Muscle layer of colon (tissue), 2 donors: ENCODE measurements around the gene ALK.

ENCODE experiments used
- H3K27ac ChIP-seq: one replicate; pipeline ENCODE4 v1.7.0; 2013; ENCODE audit warnings: low read depth, mild to moderate bottlenecking, low read length, moderate library complexity
- H3K27me3 ChIP-seq, 2 donors: one replicate each; pipeline ENCODE4 v1.7.0; 2013; ENCODE audit warnings: low read length in 2 of 2, mild to moderate bottlenecking in 2 of 2; ENCODE audit not compliant: insufficient read depth in 2 of 2, control insufficient read depth in 1 of 2
- H3K36me3 ChIP-seq: one replicate; pipeline ENCODE4 v1.7.0; 2013; ENCODE audit warnings: mild to moderate bottlenecking, low read length; ENCODE audit not compliant: insufficient read depth
- H3K4me1 ChIP-seq: one replicate; pipeline ENCODE4 v1.7.0; 2013; ENCODE audit warnings: mild to moderate bottlenecking, low read length; ENCODE audit not compliant: insufficient read depth
- H3K4me3 ChIP-seq, 2 donors: one replicate each; pipeline ENCODE4 v1.7.0; 2013; ENCODE audit warnings: low read length in 2 of 2, low read depth in 1 of 2, mild to moderate bottlenecking in 1 of 2, moderate library complexity in 1 of 2
- H3K9ac ChIP-seq: one replicate; pipeline ENCODE4 v1.7.0; 2013; ENCODE audit warnings: low read length
- H3K9me3 ChIP-seq: one replicate; pipeline ENCODE4 v1.7.0; 2013; ENCODE audit warnings: mild to moderate bottlenecking, low read length
- donor health status: abdominal sarcoma.
- donor health status: Adenocarcinoma of cecum.

Gene ALK

DNA sequence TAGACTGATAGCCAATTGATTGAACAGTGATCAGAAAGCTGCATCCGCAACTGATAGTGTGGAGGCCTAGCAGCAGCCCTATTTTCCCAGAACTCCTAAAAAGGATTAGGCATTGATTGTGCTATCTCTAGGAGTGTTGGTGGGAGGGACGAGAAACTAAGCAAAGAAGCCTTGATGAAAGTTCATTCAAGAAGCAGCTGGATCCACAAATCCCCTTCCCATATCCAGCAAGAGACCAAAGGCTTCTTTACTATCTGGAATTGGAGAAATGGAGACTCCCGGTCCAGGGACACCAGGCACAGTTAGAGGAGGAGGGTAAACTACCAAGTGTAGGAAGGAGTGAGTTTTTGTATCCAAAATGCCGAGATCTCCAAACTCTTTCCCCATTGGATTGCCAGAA is 151.5 kb downstream of the ALK start:
- H3K4me1 ChIP-seq = peaks cover 8% of the 10 kb centered on the region
- no peak overlapping the region for H3K4me3 ChIP-seq
- no peak overlapping the region for H3K9ac ChIP-seq
- no peaks in the 10 kb centered on the region for H3K9me3 ChIP-seq
- no peaks in the 10 kb centered on the region for H3K36me3 ChIP-seq
- H3K27ac ChIP-seq = no peak overlapping the region
- no peaks in the 10 kb centered on the region for H3K27me3 ChIP-seq

DNA sequence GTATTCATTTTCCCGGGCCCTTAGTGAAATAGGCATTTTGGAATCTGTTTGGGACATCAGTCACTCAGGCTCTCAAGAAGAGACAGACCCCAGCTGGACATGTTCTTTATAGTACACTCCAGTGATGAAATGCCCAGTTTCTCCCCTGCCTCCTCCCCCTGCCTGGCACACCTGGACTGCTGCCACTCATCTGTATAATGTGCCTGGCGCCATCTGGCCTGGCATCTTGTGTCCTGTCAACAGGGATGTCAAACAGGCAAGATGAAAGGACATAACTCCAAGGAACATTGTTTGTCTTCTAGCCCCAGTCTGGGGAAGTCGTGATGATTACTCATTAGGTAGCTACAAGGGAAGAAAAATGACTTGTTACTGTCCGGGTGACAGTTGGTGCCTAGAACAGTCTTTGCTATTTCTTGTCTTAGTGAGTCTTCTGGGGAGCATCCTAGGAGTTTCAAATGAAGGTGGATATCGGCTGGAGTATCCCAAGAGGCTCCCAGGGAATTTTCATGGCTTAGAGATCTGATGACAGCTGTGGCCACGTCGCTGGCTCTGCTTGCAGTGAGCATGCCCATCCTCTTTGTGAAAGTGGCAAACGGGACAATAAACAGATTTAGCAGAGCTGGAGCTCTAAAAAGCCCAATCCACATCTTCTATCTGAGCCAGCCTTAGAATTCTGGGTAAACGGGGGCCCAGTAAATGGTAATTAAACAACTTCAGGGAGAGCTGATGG is 153.6 kb downstream of the ALK start:
- Histone ChIP-seq H3K27ac (no peak overlapping the region), H3K36me3 (no peaks in the 10 kb centered on the region), H3K9me3 (no peaks in the 10 kb centered on the region), H3K4me1 (peaks cover 8% of the 10 kb centered on the region), H3K9ac (no peak overlapping the region), H3K4me3 (no peak overlapping the region), H3K27me3 (no peaks in the 10 kb centered on the region)

DNA sequence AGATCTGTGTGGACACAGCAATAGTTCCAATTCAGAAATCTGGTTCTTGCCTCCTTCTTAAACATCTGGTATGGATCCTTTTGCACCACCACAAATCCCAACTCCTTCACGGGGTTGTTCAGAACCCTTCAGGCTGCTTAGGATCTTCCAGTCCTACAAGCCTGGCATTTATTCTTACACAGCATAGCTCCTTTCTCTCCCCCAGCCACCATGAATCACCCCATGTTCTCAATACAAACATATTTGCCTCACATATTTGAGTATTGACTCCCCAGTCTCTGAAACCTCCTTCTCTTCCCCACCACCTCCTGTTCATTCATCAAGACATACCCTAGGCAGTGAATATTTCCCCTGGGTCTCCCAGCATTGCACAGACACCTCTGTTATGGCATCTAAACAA is 155.2 kb downstream of the ALK start:
- Histone ChIP-seq H3K36me3 (no peaks in the 10 kb centered on the region), H3K4me1 (peaks cover 8% of the 10 kb centered on the region), H3K27me3 (no peaks in the 10 kb centered on the region), H3K27ac (no peak overlapping the region), H3K9ac (no peak overlapping the region), H3K4me3 (no peak overlapping the region), H3K9me3 (no peaks in the 10 kb centered on the region)

DNA sequence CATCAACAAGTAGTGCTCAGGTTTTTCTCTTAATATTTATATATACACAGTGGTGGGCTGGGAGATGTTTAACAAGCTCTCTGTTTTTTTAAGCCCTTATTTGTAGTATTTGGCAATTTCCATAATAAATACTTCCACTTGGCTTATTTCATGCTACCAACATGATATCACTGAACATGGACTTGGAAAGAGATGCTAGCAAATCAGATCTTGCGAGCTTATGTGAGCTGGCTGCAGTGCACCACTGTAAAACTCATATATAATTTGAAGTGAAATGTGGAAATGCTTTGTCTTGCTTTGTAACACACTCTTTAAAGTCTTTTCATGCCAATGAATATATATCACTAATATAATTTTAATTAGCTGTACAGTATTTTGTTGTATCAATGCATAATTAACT is 155.7 kb downstream of the ALK start:
- no peak overlapping the region for H3K4me3 ChIP-seq
- H3K9me3 ChIP-seq = no peaks in the 10 kb centered on the region
- no peak overlapping the region for H3K9ac ChIP-seq
- no peaks in the 10 kb centered on the region for H3K36me3 ChIP-seq
- H3K4me1 ChIP-seq = peaks cover 8% of the 10 kb centered on the region
- no peak overlapping the region for H3K27ac ChIP-seq
- H3K27me3 ChIP-seq = no peaks in the 10 kb centered on the region

DNA sequence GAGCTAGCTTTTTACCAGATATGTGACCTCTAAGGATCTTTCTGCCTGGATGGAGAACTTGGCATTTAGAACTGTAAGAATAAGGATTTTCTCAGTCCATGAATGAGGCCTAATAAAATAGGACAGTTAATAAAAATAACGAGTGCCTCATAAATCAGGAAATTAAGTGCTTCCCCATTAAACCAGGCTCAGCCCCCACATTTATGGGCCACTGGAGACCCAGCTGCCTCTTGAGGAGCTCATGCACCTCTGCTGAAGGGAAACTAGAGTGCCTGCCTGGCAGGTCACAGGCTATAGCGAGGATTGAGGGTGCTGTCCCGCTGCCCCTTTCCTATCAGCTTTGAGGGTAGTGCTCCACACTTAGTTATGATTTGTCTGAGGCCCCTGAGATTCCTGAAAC is 158.0 kb downstream of the ALK start:
- Histone ChIP-seq H3K36me3 (no peaks in the 10 kb centered on the region), H3K9ac (no peak overlapping the region), H3K9me3 (no peaks in the 10 kb centered on the region), H3K27me3 (no peaks in the 10 kb centered on the region), H3K27ac (no peak overlapping the region), H3K4me1 (peaks cover 22% of the 10 kb centered on the region), H3K4me3 (no peak overlapping the region)

DNA sequence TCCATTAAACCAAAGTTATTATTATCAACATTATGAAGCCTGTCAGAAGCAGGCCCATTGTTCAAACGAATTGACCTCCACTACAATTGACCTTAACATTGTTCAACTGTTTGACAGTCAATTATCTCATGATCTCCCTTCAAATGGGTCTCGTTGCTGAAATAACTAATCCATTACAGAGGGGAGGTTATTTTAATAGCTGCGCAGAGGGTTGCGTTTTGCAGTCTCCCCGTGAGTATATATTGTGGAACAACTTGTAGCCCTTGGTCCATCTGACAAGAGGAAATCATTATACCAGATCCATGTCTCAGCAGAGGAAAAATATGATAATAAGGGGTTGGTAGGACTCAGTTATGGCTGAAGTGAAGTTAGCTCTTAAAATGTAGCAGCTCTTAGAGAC is 159.1 kb downstream of the ALK start:
- no peak overlapping the region for H3K9ac ChIP-seq
- no peaks in the 10 kb centered on the region for H3K36me3 ChIP-seq
- no peaks in the 10 kb centered on the region for H3K9me3 ChIP-seq
- no peak overlapping the region for H3K4me3 ChIP-seq
- no peaks in the 10 kb centered on the region for H3K27me3 ChIP-seq
- peaks cover 14% of the 10 kb centered on the region for H3K4me1 ChIP-seq
- H3K27ac ChIP-seq = no peak overlapping the region

DNA sequence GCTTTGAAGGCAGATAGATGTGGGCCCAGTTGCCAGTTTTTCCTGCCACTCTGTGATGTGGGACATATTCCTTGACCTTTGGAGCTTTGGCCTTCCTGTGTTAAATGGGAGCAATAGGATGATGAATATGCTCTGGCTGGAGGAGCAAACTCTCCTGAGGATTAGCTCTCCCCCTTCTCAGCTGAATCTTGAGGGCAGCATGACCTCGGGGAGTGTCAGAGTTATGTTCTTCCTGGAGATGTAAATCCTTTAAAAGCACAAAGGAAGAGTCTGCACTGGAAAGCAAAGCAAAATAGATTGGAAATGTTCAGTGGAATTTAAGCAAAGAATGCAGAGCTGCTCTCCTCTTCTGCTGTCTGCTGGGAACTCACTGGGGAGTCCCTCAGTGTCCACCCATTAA is 160.1 kb downstream of the ALK start:
- no peak overlapping the region for H3K4me3 ChIP-seq
- no peaks in the 10 kb centered on the region for H3K9me3 ChIP-seq
- no peak overlapping the region for H3K9ac ChIP-seq
- peaks cover 14% of the 10 kb centered on the region for H3K4me1 ChIP-seq
- H3K36me3 ChIP-seq = no peaks in the 10 kb centered on the region
- no peaks in the 10 kb centered on the region for H3K27me3 ChIP-seq
- H3K27ac ChIP-seq = no peak overlapping the region

DNA sequence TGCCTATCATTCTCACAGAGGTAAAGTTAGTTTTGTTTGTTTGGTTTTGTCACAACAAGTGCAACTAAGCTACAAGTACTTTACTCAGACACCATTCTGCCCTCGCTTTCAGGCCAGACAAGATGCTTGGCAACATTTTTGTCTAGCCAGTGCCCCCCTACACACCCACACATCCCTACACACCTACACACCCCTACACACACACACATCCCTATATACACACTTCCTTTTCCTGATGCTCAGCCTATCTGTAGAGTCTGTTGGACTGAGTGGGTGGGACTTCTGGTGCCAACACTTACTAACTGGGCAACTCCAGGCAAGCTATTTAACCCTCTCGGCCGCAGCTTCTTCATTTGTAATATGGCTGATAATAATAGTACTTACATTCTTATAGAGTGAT is 161.4 kb downstream of the ALK start:
- Histone ChIP-seq H3K36me3 (no peaks in the 10 kb centered on the region), H3K9ac (no peak overlapping the region)

DNA sequence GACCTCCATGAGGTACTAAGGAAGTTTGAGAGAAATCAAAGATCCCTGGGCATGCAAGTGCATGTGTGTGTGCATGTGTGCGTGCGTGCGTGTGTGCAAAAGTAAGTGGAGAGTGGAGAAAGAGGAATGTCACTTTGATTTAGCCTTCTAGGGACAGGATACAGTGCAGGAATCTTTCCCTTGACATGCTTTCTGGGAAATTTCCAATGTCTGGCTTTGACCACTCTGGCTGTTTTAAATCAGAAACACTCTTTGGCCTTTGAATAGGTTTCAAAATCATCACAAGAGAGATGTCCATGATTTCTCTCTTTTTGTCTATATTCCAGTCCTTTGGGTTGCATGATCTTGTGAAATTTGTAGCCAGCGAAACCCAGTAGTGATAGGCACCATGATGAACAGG is 162.0 kb downstream of the ALK start:
- H3K4me3 ChIP-seq = no peak overlapping the region
- no peak overlapping the region for H3K9ac ChIP-seq
- no peaks in the 10 kb centered on the region for H3K27me3 ChIP-seq
- H3K36me3 ChIP-seq = no peaks in the 10 kb centered on the region
- H3K27ac ChIP-seq = no peak overlapping the region
- no peaks in the 10 kb centered on the region for H3K9me3 ChIP-seq
- H3K4me1 ChIP-seq = peaks cover 14% of the 10 kb centered on the region

More for the DNA sequence above, 161.4 kb downstream of the ALK start:
- H3K27me3 ChIP-seq = no peaks in the 10 kb centered on the region
- H3K27ac ChIP-seq = no peak overlapping the region
- no peak overlapping the region for H3K4me3 ChIP-seq
- no peaks in the 10 kb centered on the region for H3K9me3 ChIP-seq
- peaks cover 14% of the 10 kb centered on the region for H3K4me1 ChIP-seq

DNA sequence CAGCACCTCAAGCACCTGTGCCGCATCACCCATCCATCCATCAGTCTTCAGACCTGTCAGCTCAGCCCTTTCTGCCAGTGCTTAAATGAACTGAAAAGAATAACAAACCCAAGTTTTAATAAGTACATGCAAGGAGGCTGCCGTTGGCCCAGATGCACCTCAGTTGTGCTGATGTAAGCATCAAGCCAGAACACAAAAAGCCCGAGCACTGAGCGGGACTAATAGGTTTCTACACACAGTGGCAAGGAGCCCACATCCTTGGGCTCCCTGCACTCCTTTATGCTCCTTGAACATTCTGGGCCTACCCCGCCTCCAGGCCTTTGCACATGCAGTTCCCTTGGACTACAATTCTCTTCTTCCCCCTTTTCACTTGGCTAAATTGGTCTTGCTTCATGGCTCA is 165.6 kb downstream of the ALK start:
- Histone ChIP-seq H3K27ac (no peak overlapping the region), H3K27me3 (no peaks in the 10 kb centered on the region), H3K9me3 (no peaks in the 10 kb centered on the region), H3K9ac (no peak overlapping the region), H3K36me3 (no peaks in the 10 kb centered on the region), H3K4me3 (no peak overlapping the region), H3K4me1 (peaks cover 14% of the 10 kb centered on the region)

DNA sequence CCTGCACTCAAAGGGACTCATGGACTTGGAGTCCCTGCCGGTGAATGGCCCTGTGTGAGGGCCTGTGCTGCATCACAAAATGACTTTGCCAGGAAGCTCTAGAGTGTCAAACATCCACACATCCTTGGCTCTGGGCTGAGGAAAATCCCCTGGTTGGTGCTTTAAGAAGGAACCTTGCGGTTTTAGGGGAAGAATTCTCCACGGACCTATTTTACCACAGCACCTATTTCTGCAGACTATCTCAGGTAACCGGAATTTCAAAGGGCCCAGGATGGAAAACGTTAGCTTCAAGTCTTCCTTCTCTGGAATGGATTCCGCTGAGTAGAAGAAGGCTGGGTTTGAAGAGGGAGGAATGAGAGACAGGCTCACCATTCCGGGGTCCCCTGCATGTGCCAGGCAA is 166.2 kb downstream of the ALK start:
- Histone ChIP-seq H3K4me3 (no peak overlapping the region), H3K9ac (no peak overlapping the region), H3K36me3 (no peaks in the 10 kb centered on the region), H3K27ac (no peak overlapping the region), H3K4me1 (peaks cover 13% of the 10 kb centered on the region), H3K9me3 (no peaks in the 10 kb centered on the region), H3K27me3 (no peaks in the 10 kb centered on the region)

DNA sequence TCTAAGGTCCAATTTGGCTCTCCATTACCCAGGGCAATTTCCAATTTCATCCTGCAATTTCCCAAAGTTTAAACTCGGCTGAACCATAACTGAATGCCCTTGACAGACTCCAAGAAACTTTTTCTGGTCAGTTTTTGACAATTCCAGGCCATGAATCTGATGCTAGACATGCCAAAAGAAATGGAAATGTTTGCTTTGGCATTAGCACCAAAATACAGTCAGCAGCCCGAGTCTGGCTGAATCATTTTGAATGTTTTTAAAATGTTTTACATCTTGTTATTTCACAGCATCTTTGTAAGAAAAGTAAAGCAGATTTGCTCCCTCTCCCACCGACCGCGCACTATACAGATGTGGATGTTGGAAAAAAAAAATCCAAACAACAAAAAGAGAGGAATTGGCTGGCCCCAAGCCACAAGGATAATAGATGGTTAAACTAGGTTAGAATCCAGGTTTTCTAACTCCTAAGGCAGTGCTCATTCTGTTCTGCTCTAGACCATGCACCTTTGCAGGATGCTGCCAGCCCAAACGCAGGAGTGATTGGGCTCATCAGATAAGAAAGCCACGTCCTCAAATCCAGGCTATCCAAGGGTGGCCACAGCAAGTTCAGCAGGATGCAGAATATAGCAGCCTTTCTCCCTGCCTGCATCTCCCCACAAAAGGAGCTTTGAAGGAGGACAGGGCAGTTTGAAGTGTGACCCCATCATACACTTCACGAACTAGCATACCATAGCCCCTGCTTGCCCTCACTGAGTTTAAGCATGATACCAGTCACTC is 167.5 kb downstream of the ALK start:
- H3K4me3 ChIP-seq = no peak overlapping the region
- no peaks in the 10 kb centered on the region for H3K36me3 ChIP-seq
- no peaks in the 10 kb centered on the region for H3K27me3 ChIP-seq
- no peaks in the 10 kb centered on the region for H3K9me3 ChIP-seq
- no peak overlapping the region for H3K9ac ChIP-seq
- H3K4me1 ChIP-seq = no peaks in the 10 kb centered on the region
- H3K27ac ChIP-seq = no peak overlapping the region
